GM19193 (cell line): Measurements from ENCODE around the gene SETBP1.

ENCODE experiments used
- POLR2A ChIP-seq: IDR thresholded peaks from 4 replicates; pipeline ENCODE4 v1.6.1; 2011; ENCODE audit not compliant: insufficient read depth, insufficient read length; ENCODE audit errors: extremely low read depth

SETBP1 gene

DNA sequence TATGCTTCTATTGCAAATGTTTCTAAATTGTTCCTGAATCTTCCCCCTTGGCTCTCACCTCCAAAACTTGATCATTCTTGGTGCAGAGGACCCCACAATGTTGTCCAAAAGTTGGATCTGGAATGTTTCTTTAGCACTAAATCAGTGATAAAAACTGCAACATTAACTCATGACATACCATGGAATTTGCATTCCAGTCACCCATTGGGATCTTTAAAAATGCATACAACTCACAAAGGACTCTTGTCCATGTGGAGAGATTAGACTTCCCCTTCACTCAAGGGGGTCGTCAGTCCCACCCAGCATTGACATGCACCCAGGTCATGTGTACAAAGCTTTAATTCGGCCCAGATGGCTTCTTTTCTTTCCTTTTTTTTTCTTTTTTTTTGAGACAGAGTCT, 169.3 kb downstream of the SETBP1 start:
- no peak for TF ChIP-seq POLR2A

DNA sequence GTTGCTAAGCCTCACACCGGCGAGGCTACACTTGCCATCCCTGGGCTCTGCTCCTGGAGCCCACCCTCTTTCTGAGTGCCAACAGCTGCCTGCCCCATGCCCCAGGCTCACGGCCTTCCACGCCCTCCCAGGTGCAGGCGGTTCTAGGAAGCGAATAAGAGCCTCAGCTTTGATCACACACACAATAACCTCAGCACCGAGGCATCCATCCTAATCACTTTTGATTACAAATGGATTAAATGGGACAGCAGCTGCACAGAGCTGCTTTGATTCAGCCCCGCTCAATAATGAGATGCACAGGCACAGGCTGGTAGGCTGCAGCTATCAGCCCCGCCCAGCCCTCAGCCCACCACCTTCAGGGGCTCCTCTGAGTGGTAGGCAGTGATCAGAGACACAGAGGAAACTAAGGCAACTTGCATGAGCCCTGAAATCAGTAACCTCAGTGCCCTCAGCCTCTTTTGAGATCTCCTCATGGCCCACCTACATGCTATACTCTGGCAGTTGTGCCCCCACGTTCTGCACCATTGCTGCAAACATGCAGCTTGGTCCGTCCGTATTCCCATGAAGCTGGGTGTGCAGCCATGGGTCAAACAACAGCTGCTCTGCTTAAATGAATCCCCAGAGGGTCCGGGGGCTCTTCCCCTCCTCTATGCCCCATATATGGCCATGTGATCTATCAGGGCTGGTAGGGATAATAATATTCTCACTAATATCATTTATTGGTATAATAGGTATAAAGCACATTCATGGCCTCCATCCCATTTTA, 171.4 kb downstream of the SETBP1 start:
- no peak for TF ChIP-seq POLR2A

DNA sequence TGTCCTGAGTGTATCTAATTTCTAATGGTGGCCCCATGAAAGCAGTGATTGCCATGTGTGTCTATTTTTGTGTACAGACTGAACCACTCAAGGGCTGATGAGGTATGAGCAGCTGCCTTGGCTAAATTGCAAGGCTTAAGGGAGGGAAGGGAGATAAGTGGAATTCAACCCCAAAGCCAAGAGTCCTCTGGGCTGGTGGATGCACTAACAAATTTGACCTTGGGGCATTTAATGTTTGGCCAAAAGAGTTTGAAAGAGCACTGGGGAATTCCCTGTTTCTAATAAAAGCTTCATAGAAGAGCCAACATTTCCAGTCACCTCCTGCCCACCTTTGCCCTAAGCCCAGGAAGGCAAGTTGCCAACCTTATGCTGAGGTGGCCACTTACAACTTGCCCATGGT, 172.1 kb downstream of the SETBP1 start:
- TF ChIP-seq POLR2A = no peak

DNA sequence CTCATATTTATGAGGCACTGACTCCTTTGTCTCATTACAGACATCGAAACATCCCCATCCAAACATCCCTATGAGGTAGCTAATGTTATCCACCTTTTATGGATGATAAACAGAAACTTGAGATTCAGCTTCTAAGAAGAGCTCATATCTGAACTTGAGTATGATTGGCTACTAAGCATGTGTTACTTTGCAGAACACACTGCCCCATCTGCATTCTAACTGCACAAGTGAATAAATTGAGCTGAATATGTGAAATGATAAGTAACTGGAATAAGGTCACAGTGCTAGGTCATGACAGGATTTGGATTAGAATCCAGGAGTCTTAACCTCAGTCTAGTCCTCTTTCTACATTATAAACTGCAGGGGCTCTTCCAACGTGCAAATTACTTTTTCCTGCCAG, 172.7 kb downstream of the SETBP1 start:
- TF ChIP-seq POLR2A = no peak

DNA sequence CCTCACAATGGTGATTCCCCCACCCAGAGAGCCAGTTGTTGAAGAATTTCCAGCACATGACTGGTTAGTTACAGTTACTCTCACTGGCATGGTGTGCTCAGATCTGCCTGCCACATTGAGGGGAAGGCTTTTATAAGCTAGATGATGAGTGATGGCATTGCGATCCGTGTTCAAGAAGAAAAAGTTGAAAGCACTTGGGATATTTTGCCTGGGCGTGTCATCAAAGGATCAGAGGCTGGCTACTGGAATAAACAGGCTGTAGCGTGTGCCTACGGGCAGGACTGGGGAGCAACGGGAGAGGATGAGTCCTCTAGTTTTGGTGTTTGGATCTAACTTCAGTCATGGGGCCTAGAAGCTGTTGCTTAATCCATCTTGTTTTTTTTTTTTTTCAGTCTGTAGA, 175.0 kb downstream of the SETBP1 start:
- no peak for TF ChIP-seq POLR2A

DNA sequence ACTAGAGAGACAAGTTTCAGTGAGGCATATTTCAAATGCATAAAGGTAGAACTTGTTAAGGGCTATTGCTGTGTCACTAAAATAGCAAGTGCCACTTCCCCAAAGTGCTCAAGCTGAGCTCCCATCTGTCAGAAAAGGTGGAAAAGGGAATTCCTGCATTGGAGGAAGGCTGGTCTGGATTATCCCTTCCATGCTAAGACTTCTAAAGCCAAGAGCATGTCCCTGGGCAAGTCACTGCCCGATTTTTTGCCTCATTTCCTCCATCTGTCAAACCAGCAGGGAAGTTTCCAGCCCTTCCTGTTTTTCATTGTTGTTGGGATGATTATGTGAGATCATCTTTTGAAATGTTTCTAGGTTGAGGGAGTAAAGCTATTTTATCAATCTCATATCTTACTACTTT, 175.5 kb downstream of the SETBP1 start:
- no peak for TF ChIP-seq POLR2A

DNA sequence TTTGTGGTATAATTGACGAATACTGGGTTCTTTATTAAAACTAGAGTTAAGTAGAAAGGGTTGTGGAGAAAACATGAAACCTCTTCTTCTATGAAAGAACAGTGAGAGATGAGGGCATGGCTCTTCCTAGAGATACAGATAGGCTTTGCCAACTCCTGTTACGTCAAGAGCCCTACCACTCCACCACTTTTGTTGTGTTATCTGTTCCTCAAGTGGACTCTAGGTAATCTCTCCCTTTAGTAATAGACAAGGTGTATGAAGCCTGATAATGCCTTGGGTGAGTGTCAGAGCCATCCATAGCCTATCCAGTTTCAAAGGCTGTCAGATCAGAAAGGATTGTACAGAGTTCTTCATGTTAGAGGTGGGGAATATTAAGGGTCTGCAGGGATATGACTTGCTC, 176.4 kb downstream of the SETBP1 start:
- TF ChIP-seq POLR2A = no peak

DNA sequence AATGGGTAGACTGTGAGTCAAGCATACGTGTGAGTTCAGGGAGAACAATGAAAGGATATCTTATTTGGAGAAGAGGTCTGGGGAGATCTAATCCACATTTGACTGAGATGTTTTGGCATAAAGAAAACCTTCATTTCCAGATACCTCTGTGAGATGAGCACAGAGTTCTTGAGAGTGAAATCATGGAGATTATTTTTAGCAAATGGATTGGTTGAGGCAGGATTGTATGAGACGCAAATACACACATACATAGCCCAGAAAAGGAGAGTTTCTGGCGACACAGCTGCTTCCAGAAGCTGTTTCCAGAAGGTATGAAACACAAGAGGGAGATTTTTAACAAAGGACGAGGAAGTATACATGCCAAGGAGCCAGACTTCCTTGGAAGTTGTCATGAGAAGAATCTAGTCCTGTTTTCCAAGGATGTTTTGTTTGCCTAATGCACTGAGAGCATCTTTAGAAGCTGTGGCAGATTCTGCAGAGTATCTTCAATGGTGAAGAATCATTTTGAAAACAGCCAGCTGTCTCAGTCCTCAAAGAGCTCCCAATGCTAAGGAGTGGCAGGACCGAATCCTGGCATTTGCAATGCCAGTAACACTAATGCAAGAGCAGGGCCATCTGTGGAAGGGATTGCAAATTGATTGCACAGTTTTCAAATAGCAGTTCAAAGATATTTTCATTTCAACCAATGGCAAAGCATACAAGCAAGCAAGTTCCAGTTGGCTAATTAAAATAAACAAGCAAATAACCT, 177.2 kb downstream of the SETBP1 start:
- TF ChIP-seq POLR2A = no peak

DNA sequence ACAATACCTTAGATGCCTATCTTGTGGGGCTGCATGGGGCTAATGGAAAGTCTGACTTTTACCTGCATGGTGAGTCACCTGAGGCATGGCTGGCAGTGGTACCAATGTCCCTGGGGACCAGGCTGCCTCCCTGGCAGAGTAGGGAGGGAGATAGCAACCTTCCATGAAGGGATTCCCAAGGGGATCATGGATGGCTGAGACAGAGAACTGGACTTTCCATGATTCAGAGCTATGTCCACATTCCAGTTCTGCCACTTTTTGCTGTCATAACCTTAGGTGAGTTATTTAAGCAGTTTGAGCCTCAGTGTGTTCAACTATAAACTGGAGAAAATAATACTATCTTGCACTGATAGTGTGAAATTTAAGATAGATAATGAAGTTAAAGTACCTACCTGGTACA, 178.6 kb downstream of the SETBP1 start:
- no peak for TF ChIP-seq POLR2A

DNA sequence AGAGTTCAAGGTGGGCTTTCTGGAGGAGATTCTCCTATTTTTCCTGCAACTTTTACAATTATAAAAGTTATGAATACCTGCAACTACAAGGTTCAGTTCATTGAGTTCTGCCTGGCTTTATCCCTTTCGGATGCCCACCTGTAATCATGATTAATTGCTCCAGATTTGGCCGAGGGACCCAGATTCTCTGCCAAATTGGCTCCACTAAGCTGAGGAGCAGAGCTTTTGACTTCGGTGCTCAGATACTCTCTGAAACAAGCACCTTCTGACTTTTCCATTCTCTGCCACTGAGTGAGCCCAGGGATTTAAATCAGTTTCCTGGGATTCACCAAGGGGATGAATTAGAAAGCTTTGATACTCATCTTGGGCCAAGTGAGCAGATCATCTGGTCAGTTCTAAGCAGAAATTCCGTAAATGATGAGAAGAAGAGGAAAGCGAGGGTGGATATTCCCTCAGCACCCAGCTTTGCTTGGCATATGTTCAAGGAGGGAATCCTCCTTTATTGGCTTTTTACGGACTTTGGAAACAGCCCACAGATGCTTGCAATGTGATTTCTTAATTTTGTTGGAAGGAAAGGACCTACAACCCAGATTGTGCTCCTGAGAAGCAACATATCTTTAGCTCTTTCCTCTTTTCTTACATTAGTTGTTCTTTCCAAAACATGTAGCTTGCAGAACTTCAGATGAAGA, 179.2 kb downstream of the SETBP1 start:
- TF ChIP-seq POLR2A = no peak

DNA sequence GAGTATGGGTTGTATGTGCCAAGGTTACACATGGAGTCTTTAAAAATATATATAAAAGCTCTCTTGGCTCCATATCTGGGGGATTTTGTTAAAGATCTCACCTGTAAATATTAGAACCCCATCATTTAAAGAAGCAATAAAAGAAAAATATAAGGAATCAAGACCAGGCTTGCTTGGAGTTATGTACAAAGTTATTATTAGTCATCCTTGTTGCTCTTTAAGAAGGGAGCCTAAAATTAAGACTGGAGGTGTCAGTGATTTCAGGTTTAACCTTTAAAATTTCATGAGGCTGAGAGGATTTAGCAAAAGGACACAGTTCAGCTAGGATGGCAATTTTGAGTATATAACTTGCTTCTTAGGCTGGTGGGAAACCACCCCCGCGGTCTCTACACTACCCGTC, 181.4 kb downstream of the SETBP1 start:
- TF ChIP-seq POLR2A = no peak

DNA sequence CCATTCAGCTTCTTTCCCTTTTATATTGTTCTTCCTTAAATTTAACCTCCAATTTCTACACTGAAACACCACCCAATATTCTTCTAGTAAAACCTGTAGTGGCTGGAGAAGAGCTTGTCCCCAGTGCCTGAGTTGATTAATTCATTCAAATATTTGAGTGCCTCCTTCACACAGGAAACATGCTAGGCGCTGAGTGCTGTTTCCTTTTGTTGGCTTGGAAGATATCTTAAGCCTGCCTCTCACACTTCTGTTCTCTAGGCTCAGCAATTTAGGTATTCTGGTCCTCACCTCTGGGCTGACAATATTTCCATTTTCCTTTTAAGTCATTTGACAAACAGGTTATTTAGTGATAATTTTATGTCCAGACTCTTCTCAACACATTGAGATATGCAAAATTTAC, 185.4 kb downstream of the SETBP1 start:
- no peak for TF ChIP-seq POLR2A

DNA sequence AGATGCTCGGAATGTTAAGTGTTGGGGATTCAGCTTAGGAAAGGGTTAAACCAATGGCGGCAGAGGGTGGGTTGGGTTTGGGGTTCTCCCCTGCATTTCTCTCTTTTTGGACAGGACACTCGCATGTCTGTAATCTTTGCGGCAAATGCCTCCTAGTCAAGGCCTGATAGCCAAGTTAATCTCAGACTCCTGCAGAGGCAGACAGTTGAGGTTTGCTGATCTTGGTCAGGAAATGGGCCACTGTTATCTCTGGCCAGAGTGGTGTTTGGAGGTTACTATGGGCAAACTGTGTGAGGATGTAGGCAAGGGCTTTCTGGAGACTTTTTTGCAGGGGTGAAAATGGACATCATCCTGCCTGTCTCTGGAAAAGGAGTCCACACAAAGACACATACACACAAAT, 188.8 kb downstream of the SETBP1 start:
- no peak for TF ChIP-seq POLR2A

DNA sequence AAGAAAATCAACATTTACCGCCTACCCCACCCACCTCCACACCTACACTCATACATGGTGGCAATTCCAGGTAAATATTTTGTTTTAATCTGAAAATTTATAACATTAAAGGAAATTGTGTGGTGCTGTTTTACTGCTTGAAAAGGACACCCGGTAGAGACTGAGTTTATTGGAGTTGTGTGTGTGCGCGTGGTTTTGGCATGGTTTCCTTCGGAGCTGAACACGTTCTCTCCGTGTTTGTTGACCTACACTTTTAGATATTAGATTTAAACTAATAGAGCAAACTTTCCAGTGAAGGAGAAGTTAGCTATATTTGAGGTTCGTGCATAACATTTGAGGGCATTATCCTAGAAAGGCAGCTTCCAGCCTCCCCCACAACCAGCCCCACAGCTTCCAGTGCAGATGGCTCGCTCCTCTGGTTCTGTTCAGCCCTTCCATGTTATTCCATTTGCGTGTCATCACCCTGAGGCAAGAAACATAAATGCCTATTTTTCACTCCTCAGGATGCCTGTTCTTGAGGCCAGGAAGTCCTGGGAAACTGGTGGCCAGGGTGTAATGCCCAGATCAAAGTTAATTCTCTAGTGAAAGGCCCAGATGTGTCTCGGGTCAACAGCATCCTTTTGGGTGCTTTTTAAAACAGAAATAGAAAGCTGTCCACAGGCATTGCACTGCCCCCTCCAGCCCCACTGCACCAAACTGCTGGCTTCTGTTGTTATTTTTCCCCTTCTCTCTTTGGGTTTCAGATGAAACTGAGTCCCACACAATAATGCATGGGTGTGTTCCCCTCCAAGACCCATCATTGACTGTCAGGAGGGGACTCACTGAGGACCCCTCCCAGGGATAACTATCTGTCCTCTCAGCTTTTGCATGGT, 190.2 kb downstream of the SETBP1 start:
- TF ChIP-seq POLR2A = no peak

DNA sequence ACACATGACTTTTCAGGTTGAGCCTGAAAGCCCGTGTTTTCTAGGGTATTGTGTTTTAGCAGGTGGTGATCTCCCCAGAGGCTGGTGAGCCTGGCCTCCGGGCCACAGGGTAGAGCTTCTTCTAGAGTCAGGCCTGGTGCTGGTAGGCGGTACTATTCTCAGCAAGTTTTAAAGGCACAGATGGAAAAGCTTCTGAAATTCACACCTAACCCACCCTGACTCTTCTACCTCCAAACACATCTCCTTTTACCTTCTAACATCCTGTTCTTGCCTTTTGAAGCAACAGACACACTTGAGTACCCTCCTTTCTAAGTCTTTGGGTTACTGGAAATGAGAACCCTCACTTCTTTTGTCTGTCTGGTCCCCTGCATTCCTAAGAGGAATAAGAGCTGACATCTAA, 191.1 kb downstream of the SETBP1 start:
- no peak for TF ChIP-seq POLR2A
